Osteocyte (in vitro differentiated cells): ENCODE results near the gene CCSER1. TPM values are rescaled to one million over a fixed set of nuclear protein-coding genes. Genes with fewer than 3 reads are reported as not detected.

Source experiments
- DNase-seq: peaks from one replicate; pipeline ENCODE4 v3.0.0; 2021; ENCODE audit warnings: mixed read lengths; ENCODE audit not compliant: unreplicated experiment; ENCODE audit errors: extremely low spot score
- H3K27ac Mint-ChIP-seq: one replicate; pipeline ENCODE4 v1.8.0; 2021; ENCODE audit warnings: mild to moderate bottlenecking, mixed read lengths; ENCODE audit not compliant: unreplicated experiment
- H3K27me3 Mint-ChIP-seq: one replicate; pipeline ENCODE4 v1.8.0; 2021; ENCODE audit warnings: mixed read lengths; ENCODE audit not compliant: unreplicated experiment
- H3K36me3 Mint-ChIP-seq: one replicate; pipeline ENCODE4 v1.8.0; 2021; ENCODE audit warnings: mixed read lengths; ENCODE audit not compliant: unreplicated experiment
- H3K4me1 Mint-ChIP-seq: one replicate; pipeline ENCODE4 v1.8.0; 2021; ENCODE audit warnings: mixed read lengths; ENCODE audit not compliant: unreplicated experiment
- H3K4me3 Mint-ChIP-seq: one replicate; pipeline ENCODE4 v1.8.0; 2021; ENCODE audit warnings: mild to moderate bottlenecking, moderate library complexity, mixed read lengths; ENCODE audit not compliant: unreplicated experiment
- H3K9me3 Mint-ChIP-seq: one replicate; pipeline ENCODE4 v1.8.0; 2021; ENCODE audit warnings: mixed read lengths; ENCODE audit not compliant: unreplicated experiment
- total RNA-seq: library from RNA; stranded (reverse); gene quantifications from 2 replicates; pipeline ENCODE4 v1.2.1, GENCODE V29; 2021
- TF ChIP-seq, protein P1 (sequence below): fragments of 200-600 bp; sonication (generic); IDR thresholded peaks from 2 replicates; pipeline ENCODE4 v1.5.0; 2021; ENCODE audit warnings: antibody characterized with exemption, mild to moderate bottlenecking, moderate library complexity

CCSER1 gene
- total RNA-seq, 1 donor from 2014 or later, result not detected

DNA sequence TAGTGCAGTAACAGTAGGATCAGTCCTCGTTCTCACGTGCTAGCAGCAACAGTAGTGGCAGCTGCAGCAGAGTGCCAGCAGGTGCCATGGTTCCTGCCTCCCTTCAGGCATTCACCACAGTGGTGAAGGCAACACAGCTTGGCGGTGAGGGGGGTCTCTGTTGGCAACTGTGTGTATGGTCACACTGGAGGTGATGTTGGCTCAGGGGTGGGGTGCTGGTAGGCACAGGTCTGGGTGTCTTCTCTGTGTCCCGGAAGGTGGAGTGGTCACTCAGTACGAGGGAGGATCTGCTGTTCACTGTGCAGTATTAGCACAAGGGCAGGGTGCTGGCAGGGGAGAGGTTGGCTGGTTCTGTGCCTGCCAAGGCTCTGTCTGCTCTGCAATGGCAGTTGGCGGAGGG is 671.8 kb downstream of the CCSER1 start:
- TF ChIP-seq, protein P1, sequence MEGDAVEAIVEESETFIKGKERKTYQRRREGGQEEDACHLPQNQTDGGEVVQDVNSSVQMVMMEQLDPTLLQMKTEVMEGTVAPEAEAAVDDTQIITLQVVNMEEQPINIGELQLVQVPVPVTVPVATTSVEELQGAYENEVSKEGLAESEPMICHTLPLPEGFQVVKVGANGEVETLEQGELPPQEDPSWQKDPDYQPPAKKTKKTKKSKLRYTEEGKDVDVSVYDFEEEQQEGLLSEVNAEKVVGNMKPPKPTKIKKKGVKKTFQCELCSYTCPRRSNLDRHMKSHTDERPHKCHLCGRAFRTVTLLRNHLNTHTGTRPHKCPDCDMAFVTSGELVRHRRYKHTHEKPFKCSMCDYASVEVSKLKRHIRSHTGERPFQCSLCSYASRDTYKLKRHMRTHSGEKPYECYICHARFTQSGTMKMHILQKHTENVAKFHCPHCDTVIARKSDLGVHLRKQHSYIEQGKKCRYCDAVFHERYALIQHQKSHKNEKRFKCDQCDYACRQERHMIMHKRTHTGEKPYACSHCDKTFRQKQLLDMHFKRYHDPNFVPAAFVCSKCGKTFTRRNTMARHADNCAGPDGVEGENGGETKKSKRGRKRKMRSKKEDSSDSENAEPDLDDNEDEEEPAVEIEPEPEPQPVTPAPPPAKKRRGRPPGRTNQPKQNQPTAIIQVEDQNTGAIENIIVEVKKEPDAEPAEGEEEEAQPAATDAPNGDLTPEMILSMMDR, result no peak

DNA sequence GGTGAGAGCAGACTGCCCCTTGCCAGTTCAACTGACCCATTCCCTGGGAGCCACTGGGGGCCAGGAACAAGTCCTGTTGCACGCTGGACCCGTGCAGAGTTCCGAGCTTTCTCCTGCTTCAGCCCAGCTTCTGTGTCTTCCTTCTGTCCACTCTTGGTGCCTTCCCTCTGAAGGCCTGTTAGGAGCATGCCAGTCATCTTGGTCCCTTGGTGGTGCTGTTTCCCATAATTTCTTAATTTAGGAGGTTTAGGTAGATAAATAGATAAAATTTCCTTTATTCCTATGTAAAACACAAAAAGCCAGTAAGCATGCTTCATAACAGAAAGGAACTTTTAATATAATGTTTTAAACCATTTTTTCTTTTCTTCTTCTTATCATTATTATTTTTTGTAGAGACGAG is 672.7 kb downstream of the CCSER1 start:
- Mint-ChIP-seq H3K4me1 (no peaks in the 10 kb centered on the region), H3K27me3 (peaks cover 4% of the 10 kb centered on the region), H3K36me3 (no peaks in the 10 kb centered on the region), H3K9me3 (peaks cover 17% of the 10 kb centered on the region), H3K27ac (no peak overlapping the region), H3K4me3 (no peak overlapping the region)
- TF ChIP-seq, protein P1, result peak; percentile 26
- no peak for DNase-seq

More for the DNA sequence above, 671.8 kb downstream of the CCSER1 start:
- H3K4me3 Mint-ChIP-seq, result no peak overlapping the region
- no peaks in the 10 kb centered on the region for H3K36me3 Mint-ChIP-seq
- no peaks in the 10 kb centered on the region for H3K4me1 Mint-ChIP-seq
- DNase-seq, result no peak
- H3K27me3 Mint-ChIP-seq, result peaks cover 4% of the 10 kb centered on the region
- H3K9me3 Mint-ChIP-seq, result peaks cover 17% of the 10 kb centered on the region
- H3K27ac Mint-ChIP-seq, result no peak overlapping the region

DNA sequence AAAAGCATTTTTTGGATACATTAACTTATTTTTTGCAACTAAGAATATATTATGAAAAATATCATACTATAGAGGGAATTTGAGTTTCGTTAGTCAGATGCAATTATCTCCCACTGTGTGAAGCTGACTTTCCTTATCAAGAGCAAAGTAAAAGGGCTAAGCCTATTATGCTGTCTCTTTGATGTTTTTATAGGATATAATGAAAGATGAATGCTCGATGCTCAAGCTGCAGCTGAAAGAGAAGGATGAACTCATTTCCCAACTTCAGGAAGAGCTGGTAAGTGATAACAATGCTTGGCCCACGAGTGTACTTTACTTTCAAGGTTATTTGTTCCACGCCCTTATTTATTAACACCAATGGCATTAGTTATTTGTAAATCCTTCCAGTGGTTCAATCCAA is 688.4 kb downstream of the CCSER1 start:
- H3K4me1 Mint-ChIP-seq, result no peaks in the 10 kb centered on the region
- H3K36me3 Mint-ChIP-seq, result no peaks in the 10 kb centered on the region
- DNase-seq, result no peak
- H3K9me3 Mint-ChIP-seq, result peaks cover 18% of the 10 kb centered on the region
- H3K27me3 Mint-ChIP-seq, result no peaks in the 10 kb centered on the region
- no peak overlapping the region for H3K4me3 Mint-ChIP-seq
- TF ChIP-seq, protein P1, result no peak
- no peak overlapping the region for H3K27ac Mint-ChIP-seq

DNA sequence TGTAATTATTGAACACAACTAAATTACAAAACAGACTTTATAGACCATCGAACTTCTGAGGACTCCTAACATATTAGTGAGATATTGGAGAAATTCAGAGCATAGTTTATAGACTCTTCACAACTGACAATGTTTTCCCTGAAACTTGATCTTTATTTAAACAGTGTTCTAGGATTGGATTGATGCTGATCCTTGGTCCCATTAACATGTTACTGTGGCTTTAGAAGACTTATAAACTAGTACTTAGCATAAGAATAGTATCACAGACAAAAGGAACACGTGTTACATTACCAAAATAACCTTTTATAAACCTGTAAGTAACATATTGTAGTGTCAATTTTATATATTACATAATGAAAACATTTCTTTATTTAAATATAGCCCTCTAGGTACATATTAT is 689.6 kb downstream of the CCSER1 start:
- Mint-ChIP-seq H3K27me3 (no peaks in the 10 kb centered on the region), H3K4me3 (no peak overlapping the region), H3K27ac (no peak overlapping the region), H3K36me3 (no peaks in the 10 kb centered on the region), H3K4me1 (no peaks in the 10 kb centered on the region), H3K9me3 (peaks cover 18% of the 10 kb centered on the region)
- no peak for DNase-seq
- TF ChIP-seq, protein P1, result no peak

DNA sequence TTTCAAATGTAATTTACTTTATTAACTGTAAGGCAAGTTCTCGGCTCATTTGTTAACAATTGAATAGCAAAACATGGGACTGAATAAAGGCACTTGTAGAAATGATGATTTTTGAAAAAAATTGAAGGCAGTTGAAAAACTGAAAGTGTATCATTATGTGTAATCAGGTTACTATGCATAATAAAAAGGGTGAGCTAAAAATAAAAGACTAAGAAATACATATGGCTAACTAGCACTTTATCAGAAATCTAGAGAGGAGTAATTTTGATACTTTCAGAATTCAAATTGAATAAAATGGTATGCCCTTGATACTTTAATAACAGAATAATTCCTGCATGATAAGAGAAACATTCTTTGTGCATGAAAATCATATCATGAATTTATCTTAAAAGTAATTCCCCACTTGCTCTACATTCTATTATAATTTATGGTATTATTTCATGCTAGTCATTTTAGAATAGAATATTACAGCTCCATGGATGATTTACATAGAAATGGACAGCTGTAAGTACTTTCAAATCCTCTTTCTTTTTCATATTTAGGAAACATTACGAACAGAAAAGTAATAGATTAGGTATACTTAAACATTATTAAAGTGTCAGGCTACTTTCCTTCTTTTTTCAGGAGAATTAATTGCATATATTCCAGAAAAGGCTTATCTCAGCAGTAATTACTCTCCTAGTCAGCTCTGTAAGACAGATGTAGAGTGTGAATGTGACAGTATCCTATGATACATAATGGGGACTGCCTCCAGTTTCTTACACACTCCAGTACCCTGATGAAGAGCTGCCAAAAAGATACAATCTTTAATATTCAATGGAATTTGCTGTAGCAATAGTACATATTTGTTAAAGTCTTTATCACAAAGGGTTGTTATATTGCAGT is 697.3 kb downstream of the CCSER1 start:
- DNase-seq, result no peak
- no peak overlapping the region for H3K4me3 Mint-ChIP-seq
- peaks cover 5% of the 10 kb centered on the region for H3K4me1 Mint-ChIP-seq
- no peak overlapping the region for H3K27ac Mint-ChIP-seq
- TF ChIP-seq, protein P1, result no peak
- H3K9me3 Mint-ChIP-seq, result no peaks in the 10 kb centered on the region
- no peaks in the 10 kb centered on the region for H3K36me3 Mint-ChIP-seq
- H3K27me3 Mint-ChIP-seq, result no peaks in the 10 kb centered on the region
